H9 (cell line): ENCODE measurements around the gene SUPT20HL1. TPM values are rescaled to one million over a fixed set of nuclear protein-coding genes. Genes with fewer than 3 reads are reported as not detected.

Experiments
- DNase-seq: peaks from one replicate; pipeline ENCODE4 v3.0.0-alpha.2; 2017
- H2AFZ ChIP-seq: one replicate; pipeline ENCODE4 v1.6.1; 2013; ENCODE audit warnings: mild to moderate bottlenecking, low read length, control low read depth, moderate library complexity
- H2AK5ac ChIP-seq: 2 replicates; pipeline ENCODE4 v1.6.1; 2013; ENCODE audit warnings: low read length, control low read depth, mixed read lengths; ENCODE audit not compliant: insufficient read length
- H2BK120ac ChIP-seq: one replicate; pipeline ENCODE4 v1.6.1; 2013; ENCODE audit warnings: low read depth, mild to moderate bottlenecking, low read length, control low read depth, inconsistent platforms; ENCODE audit not compliant: poor library complexity, severe bottlenecking
- H2BK12ac ChIP-seq: 2 replicates; pipeline ENCODE4 v1.6.1; 2013; ENCODE audit warnings: low read length, control low read depth, mixed read lengths, low read depth; ENCODE audit not compliant: insufficient read length
- H2BK15ac ChIP-seq: 2 replicates; pipeline ENCODE4 v1.6.1; 2013; ENCODE audit warnings: low read depth, low read length, control low read depth
- H2BK20ac ChIP-seq: one replicate; pipeline ENCODE4 v1.6.1; 2013; ENCODE audit warnings: low read depth, mild to moderate bottlenecking, low read length, control low read depth, inconsistent platforms; ENCODE audit not compliant: poor library complexity, severe bottlenecking
- H2BK5ac ChIP-seq: 2 replicates; pipeline ENCODE4 v1.6.1; 2013; ENCODE audit warnings: low read length, control low read depth, mixed read lengths; ENCODE audit not compliant: insufficient read length
- H3K14ac ChIP-seq: 2 replicates; pipeline ENCODE4 v1.6.1; 2013; ENCODE audit warnings: low read length, control low read depth; ENCODE audit not compliant: insufficient read depth
- H3K18ac ChIP-seq: 2 replicates; pipeline ENCODE4 v1.6.1; 2013; ENCODE audit warnings: low read depth, mild to moderate bottlenecking, mixed read lengths, low read length, control low read depth; ENCODE audit not compliant: insufficient read length
- H3K23ac ChIP-seq: 2 replicates; pipeline ENCODE4 v1.6.1; 2013; ENCODE audit warnings: low read length, control low read depth, mixed read lengths, low read depth; ENCODE audit not compliant: insufficient read length
- H3K23me2 ChIP-seq: 2 replicates; pipeline ENCODE4 v1.6.1; 2013; ENCODE audit warnings: low read depth, mild to moderate bottlenecking, mixed read lengths, low read length, control low read depth; ENCODE audit not compliant: insufficient read length, poor library complexity, severe bottlenecking
- H3K27ac ChIP-seq: 2 replicates; pipeline ENCODE4 v1.5.1; 2013; ENCODE audit warnings: low read length, control low read depth, mixed read lengths, low read depth; ENCODE audit not compliant: insufficient read length
- H3K27me3 ChIP-seq: 2 replicates; pipeline ENCODE4 v1.6.1; 2013; ENCODE audit warnings: low read length, control low read depth, inconsistent platforms; ENCODE audit not compliant: insufficient read depth
- H3K4ac ChIP-seq: 2 replicates; pipeline ENCODE4 v1.6.1; 2013; ENCODE audit warnings: low read depth, mild to moderate bottlenecking, control low read depth, inconsistent platforms, low read length, moderate library complexity
- H3K4me1 ChIP-seq: 2 replicates; pipeline ENCODE4 v1.6.1; 2013; ENCODE audit warnings: low read length, control low read depth, inconsistent platforms; ENCODE audit not compliant: insufficient read depth
- H3K4me2 ChIP-seq: 2 replicates; pipeline ENCODE4 v1.6.1; 2013; ENCODE audit warnings: low read length, control low read depth, mixed read lengths; ENCODE audit not compliant: insufficient read length, insufficient read depth
- H3K56ac ChIP-seq: 2 replicates; pipeline ENCODE4 v1.6.1; 2013; ENCODE audit warnings: low read depth, mild to moderate bottlenecking, mixed read lengths, low read length, control low read depth; ENCODE audit not compliant: insufficient read length
- H3K79me1 ChIP-seq: 2 replicates; pipeline ENCODE4 v1.6.1; 2013; ENCODE audit warnings: low read depth, mild to moderate bottlenecking, moderate library complexity, low read length, control low read depth, inconsistent platforms; ENCODE audit not compliant: insufficient read depth, poor library complexity, severe bottlenecking
- H3K79me2 ChIP-seq: 2 replicates; pipeline ENCODE4 v1.6.1; 2013; ENCODE audit warnings: low read length, control low read depth, inconsistent platforms; ENCODE audit not compliant: insufficient read depth
- H3K9ac ChIP-seq: 2 replicates; pipeline ENCODE4 v1.6.1; 2013; ENCODE audit warnings: low read length, control low read depth, mixed read lengths; ENCODE audit not compliant: insufficient read length; ENCODE audit errors: extremely low read depth
- H3K9me3 ChIP-seq: one replicate; pipeline ENCODE4 v1.6.1; 2013; ENCODE audit warnings: low read depth, low read length, inconsistent platforms; ENCODE audit not compliant: control insufficient read depth
- H3T11ph ChIP-seq: one replicate; pipeline ENCODE4 v1.6.1; 2013; ENCODE audit warnings: mild to moderate bottlenecking, low read length, control low read depth, inconsistent platforms
- H4K20me1 ChIP-seq: one replicate; pipeline ENCODE4 v1.6.1; 2013; ENCODE audit not compliant: control insufficient read depth, insufficient read length, insufficient read depth
- H4K5ac ChIP-seq: 2 replicates; pipeline ENCODE4 v1.6.1; 2013; ENCODE audit warnings: low read depth, mild to moderate bottlenecking, mixed read lengths, low read length, control low read depth; ENCODE audit not compliant: insufficient read length
- H4K8ac ChIP-seq: replicated peaks from 2 replicates; pipeline ENCODE4 v1.6.1; 2013; ENCODE audit warnings: low read length, control low read depth, mixed read lengths, low read depth; ENCODE audit not compliant: insufficient read length
- H4K91ac ChIP-seq: 2 replicates; pipeline ENCODE4 v1.6.1; 2013; ENCODE audit warnings: low read depth, mild to moderate bottlenecking, moderate library complexity, mixed read lengths, low read length, control low read depth; ENCODE audit not compliant: insufficient read length
- H3K27ac Mint-ChIP-seq, 3 experiments: 2 replicates in 2 of 3; 3 replicates in 1 of 3; pipeline ENCODE4 v1.8.0; 2020 to 2021; ENCODE audit warnings: mixed read lengths in 3 of 3, mild to moderate bottlenecking in 1 of 3, moderate library complexity in 1 of 3
- H3K27me3 Mint-ChIP-seq: 2 replicates; pipeline ENCODE4 v1.8.0; 2021; ENCODE audit warnings: low read depth, mild to moderate bottlenecking, moderate library complexity, mixed read lengths
- H3K36me3 Mint-ChIP-seq, 3 experiments: 2 replicates in 2 of 3; 3 replicates in 1 of 3; pipeline ENCODE4 v1.8.0; 2020 to 2021; ENCODE audit warnings: low read depth in 3 of 3, mixed read lengths in 3 of 3; ENCODE audit not compliant: insufficient read depth in 1 of 3
- H3K4me1 Mint-ChIP-seq, 2 experiments: 2 replicates each; pipeline ENCODE4 v1.8.0; 2020; ENCODE audit warnings: mixed read lengths in 2 of 2
- H3K4me3 Mint-ChIP-seq, 2 experiments: 2 replicates in 1 of 2; 3 replicates in 1 of 2; pipeline ENCODE4 v1.8.0; 2020 to 2021; ENCODE audit warnings: mild to moderate bottlenecking in 2 of 2, mixed read lengths in 2 of 2, moderate library complexity in 1 of 2
- H3K9me3 Mint-ChIP-seq, 2 experiments: 2 replicates in 1 of 2; 3 replicates in 1 of 2; pipeline ENCODE4 v1.8.0; 2020; ENCODE audit warnings: mild to moderate bottlenecking in 2 of 2, mixed read lengths in 2 of 2, moderate library complexity in 1 of 2
- CTCF ChIP-seq: fragments of 200-600 bp; sonication (generic); conservative IDR thresholded peaks from 3 replicates; pipeline ENCODE4 v1.8.0; 2021; ENCODE audit warnings: antibody characterized with exemption, mild to moderate bottlenecking
- WGBS: extraction: QIAGEN DNeasy Blood & Tissue Kit; methylation state at CpG from one replicate; pipeline ENCODE4 v1.1.7; 2013; ENCODE audit warnings: missing lambda C conversion rate, low lambda C conversion rate, mixed read lengths; ENCODE audit not compliant: insufficient read length; ENCODE audit errors: extremely low coverage; 5-methylcytosine and 5-hydroxymethylcytosine counted together
- total RNA-seq: library from RNA; stranded (reverse); gene quantifications from 2 replicates; pipeline ENCODE4 v1.2.1, GENCODE V29; 2021

SUPT20HL1 gene
- total RNA-seq, 1 experiment from 2014 or later: not detected

GRCh38 chrX:24325231-24325630, 35.2 kb upstream of the SUPT20HL1 start:
- Histone ChIP-seq H2AFZ (no peak overlapping the region), H4K8ac (no peak overlapping the region), H3K4me2 (no peak overlapping the region), H3K27me3 (no peaks in the 10 kb centered on the region), H4K20me1 (no peaks in the 10 kb centered on the region), H2BK5ac (no peak overlapping the region), H3K18ac (no peak overlapping the region), H2BK12ac (no peak overlapping the region), H3K27ac (no peak overlapping the region), H4K5ac (no peak overlapping the region), H3K14ac (no peak overlapping the region), H3K4me1 (no peaks in the 10 kb centered on the region), H3K9me3 (no peaks in the 10 kb centered on the region), H3K79me2 (no peaks in the 10 kb centered on the region), H2AK5ac (no peak overlapping the region), H2BK120ac (no peak overlapping the region), H2BK15ac (no peak overlapping the region), H2BK20ac (no peak overlapping the region), H3K4ac (no peak overlapping the region), H3K23ac (no peak overlapping the region), H3K79me1 (no peaks in the 10 kb centered on the region), H4K91ac (no peak overlapping the region), H3K23me2 (no peaks in the 10 kb centered on the region), H3K9ac (no peak overlapping the region), H3K56ac (no peak overlapping the region), H3T11ph (no peak overlapping the region)
- DNase-seq: no peak
- H3K27ac Mint-ChIP-seq: no peak overlapping the region; a peak in 1 of 7 replicates
- no CpG with 5 or more reads among the region's 1 CpG for WGBS
- no peaks in the 10 kb centered on the region for H3K27me3 Mint-ChIP-seq
- H3K4me3 Mint-ChIP-seq: no peak overlapping the region
- no peaks in the 10 kb centered on the region for H3K4me1 Mint-ChIP-seq
- no peak for TF ChIP-seq CTCF
- no peaks in the 10 kb centered on the region for H3K9me3 Mint-ChIP-seq
- no peaks in the 10 kb centered on the region for H3K36me3 Mint-ChIP-seq
